Measurements from ENCODE around the gene ABCA9.
"Not testable (repeated sequence)": the region's sequence is repeated elsewhere in the genome, so short reads cannot be mapped to it uniquely, and the experiment has no call there.

The ABCA9 gene

GRCh38 chr17:68953340-68953997 is 107.3 kb downstream of the ABCA9 start:
- DNase-seq, result no peak

GRCh38 chr17:68950725-68951124 is 110.0 kb downstream of the ABCA9 start:
- DNase-seq, result no peak

GRCh38 chr17:68947868-68948267 is 112.9 kb downstream of the ABCA9 start:
- not testable (repeated sequence) for DNase-seq

GRCh38 chr17:68944435-68945035 is 116.2 kb downstream of the ABCA9 start:
- no peak for DNase-seq

- DNase-seq, result not testable (repeated sequence)
These were observed 116.9 kb downstream of the ABCA9 start for GRCh38 chr17:68943812-68944182.

- no peak for DNase-seq
These were observed 117.5 kb downstream of the ABCA9 start for GRCh38 chr17:68943123-68943811.

- no peak for DNase-seq
These were observed 118.3 kb downstream of the ABCA9 start for GRCh38 chr17:68942389-68942788.

GRCh38 chr17:68941761-68942160 is 119.0 kb downstream of the ABCA9 start:
- DNase-seq, result no peak

- no peak for DNase-seq
These were observed 121.5 kb downstream of the ABCA9 start for GRCh38 chr17:68939195-68939594.

- DNase-seq, result no peak
These were observed 122.7 kb downstream of the ABCA9 start for GRCh38 chr17:68937890-68938514.

GRCh38 chr17:68927516-68927915 is 133.2 kb downstream of the ABCA9 start:
- DNase-seq, result no peak

GRCh38 chr17:68924793-68925720 is 135.7 kb downstream of the ABCA9 start:
- no peak for DNase-seq

All from activated gamma-delta T cell treated with Interleukin-2 at 50 U/mL for 16 hours (primary cell).